ENCODE data around the gene SUN1.
"Not testable (repeated sequence)": the region's sequence is repeated elsewhere in the genome, so short reads cannot be mapped to it uniquely, and the experiment has no call there.

SUN1 gene

DNA sequence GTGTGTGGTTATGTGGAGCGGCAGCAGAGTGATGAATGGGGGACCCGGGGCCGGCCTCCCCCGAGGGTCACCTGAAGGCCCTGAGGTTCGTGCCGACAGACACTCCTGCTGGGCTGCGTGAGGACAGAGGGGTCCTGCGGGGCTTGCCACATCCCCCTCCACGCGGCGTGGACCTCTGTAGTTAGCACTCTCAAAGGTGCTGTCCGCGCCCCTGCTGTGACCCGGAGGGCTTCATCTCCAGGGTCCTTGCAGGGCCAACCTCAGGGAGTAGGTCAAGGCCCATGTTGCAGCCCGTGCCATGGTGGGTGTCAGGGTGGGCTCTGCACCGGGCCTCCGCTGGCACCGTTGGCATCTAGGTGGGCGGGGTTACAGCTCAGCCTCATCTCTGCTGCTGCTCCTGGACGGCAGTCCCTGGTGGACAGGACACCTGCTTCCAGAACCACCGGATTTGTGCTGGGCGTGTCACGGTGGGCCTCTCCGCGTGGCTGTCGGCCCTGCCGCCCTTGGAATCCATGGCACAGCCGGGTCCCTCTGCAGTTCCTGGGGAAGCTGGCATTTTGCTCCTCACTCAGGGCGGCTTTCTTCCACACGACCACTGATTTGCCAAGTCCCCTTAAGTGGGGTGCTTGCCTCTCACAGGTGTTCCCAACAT lies 24.3 kb downstream of the SUN1 start:
- DNase-seq (ENCODE audit: low read depth, low spot score): no peak

DNA sequence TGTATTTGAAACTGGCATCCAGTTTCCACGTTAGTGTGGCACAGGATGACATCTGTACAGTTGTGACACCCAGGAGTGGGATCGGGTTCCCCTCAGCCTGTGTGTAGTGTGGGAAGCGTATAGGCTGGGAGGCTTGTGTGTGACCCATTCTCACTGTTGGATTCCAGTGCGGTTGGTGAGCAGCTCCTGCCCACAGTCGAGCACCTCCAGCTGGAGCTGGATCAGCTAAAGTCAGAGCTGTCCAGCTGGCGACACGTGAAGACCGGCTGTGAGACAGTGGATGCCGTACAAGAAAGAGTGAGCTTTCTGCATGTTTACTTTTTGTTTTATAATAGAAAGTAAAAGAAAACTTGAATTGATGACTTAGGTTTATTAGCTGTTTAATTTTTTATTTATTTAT lies 25.4 kb downstream of the SUN1 start:
- no peak for DNase-seq (ENCODE audit: low read depth, low spot score)

DNA sequence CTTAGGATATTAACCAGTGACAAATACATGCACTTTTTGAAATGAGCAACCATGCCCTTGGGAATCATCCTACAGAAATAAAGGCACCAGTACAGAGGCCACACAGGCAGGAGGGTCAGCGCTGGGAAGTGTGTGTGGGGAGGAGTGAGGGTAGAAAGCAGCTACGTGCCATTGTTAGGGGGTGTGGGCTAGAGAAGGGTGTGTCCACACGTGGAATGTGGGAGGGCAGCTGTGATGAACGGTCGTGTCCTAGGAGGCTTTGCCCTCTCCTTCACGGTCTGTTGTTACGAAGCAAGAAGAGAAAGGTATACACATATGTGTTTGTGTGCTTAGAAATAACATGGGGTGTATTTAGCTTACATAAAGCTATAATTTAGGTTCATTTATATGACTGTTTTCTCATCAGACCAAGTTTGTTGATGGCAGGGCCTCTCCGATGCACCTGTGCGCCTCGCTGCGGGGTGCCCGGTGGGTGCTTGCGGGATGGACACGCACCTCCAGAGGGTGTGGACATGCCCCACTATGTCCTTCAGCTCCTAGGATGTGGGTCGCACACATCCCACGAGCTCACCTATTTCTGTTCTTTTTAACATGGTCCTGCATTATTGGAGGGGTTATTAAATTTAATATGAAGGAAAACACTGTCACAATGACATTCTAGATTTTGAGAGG lies 27.2 kb downstream of the SUN1 start:
- DNase-seq (ENCODE audit: low read depth, low spot score): no peak

DNA sequence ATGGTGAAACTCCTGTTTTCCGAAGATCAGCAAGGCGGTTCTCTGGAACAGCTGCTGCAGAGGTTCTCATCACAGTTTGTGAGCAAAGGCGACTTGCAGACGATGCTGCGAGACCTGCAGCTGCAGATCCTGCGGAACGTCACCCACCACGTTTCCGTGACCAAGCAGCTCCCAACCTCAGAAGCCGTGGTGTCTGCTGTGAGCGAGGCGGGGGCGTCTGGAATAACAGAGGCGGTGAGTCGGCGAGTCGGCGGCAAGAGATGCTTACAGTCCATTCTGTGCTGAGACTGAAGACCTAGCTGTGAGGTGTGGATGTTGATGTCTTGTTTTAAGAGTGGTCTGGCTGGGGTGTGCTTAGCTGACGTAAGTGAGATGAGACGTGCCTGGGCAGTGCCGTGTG lies 27.9 kb downstream of the SUN1 start:
- no peak for DNase-seq (ENCODE audit: low read depth, low spot score)

DNA sequence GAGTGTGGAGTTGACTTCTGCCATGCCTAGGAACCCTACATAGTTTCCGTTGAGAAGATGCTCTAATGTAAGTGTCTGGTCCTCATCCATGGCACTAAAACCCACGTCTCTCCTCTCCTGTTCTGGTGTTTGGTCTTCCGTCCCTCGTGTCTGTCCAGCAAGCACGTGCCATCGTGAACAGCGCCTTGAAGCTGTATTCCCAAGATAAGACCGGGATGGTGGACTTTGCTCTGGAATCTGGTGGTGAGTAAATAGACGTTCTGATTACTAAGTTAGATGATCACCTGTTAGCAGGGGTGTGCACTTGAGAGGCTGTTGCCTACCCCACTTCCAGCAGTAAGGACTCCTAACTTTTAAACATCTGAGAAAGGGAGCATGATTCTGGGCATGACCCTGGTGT lies 28.9 kb downstream of the SUN1 start:
- DNase-seq (ENCODE audit: low read depth, low spot score): no peak

DNA sequence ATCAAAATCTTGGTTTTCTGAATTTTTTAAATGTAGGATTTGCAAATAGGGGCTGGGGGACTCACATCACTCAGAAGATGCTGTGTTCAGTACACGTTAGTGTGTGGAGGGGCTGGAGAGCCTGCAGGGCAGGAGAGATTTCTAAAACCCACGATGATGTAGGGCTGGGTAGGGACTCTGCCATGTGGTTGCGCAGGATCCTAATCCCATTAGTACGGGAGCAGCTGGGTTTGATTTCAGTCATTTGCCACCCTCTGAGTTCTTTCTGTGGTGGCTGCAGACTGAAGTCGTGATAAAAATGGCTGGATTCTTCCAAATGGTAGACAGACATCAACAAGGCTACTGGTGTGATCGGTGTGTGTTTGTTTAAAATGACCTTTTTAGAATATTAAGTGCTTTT lies 29.9 kb downstream of the SUN1 start:
- no peak for DNase-seq (ENCODE audit: low read depth, low spot score)

DNA sequence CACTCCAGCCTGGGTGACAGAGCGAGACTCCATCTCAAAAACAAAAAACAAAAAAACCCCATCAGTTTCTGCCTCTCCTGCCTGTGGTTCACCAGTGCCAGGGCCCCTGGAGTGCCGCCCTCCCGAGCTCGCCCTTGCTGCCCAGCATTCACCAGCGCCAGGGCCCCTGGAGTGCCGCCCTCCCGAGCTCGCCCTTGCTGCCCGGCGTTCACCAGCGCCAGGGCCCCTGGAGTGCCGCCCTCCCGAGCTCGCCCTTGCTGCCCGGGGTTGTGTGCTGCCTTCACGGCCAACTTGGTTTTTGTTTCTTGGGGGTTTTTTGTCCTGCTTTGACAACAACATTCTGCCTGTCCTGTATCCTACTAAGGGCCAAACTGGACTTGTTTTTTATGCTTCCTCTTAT lies 30.8 kb downstream of the SUN1 start:
- DNase-seq (ENCODE audit: low read depth, low spot score): no peak

DNA sequence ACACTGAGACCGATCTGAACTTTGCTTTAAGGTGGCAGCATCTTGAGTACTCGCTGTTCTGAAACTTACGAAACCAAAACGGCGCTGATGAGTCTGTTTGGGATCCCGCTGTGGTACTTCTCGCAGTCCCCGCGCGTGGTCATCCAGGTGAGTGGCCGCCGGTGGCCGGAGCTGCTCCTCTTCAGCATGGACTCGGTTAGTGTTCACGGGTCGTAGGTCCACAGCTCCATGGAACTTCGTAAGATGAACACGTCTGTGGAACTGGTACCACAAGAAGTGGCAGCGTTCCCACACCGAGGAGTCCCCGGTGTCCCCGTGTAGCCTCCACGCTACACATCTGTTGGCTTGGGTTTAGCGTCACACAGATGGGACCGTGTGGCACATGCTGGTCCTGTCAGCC lies 33.6 kb downstream of the SUN1 start:
- no peak for DNase-seq (ENCODE audit: low read depth, low spot score)

DNA sequence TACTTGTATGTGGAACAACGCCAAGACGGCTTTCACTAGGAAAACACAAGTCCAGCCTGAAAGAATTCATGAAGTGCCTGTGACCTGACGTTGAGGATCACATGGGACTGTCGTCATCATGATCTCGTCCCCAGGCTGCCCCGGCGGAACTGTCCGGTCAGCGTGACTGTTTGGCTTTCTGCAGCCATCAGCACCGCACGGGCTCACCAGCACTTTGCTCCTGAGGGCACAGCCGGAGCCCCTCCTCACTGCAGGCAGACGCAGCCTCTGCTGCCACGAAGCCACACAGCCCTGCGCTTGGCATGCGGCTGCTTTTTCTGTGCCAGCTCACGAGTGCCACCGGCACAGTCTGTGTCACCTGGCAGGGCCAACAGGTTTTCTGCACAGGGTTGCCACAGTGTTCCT lies 34.7 kb downstream of the SUN1 start:
- DNase-seq (ENCODE audit: low read depth, low spot score): peak; percentile 76

DNA sequence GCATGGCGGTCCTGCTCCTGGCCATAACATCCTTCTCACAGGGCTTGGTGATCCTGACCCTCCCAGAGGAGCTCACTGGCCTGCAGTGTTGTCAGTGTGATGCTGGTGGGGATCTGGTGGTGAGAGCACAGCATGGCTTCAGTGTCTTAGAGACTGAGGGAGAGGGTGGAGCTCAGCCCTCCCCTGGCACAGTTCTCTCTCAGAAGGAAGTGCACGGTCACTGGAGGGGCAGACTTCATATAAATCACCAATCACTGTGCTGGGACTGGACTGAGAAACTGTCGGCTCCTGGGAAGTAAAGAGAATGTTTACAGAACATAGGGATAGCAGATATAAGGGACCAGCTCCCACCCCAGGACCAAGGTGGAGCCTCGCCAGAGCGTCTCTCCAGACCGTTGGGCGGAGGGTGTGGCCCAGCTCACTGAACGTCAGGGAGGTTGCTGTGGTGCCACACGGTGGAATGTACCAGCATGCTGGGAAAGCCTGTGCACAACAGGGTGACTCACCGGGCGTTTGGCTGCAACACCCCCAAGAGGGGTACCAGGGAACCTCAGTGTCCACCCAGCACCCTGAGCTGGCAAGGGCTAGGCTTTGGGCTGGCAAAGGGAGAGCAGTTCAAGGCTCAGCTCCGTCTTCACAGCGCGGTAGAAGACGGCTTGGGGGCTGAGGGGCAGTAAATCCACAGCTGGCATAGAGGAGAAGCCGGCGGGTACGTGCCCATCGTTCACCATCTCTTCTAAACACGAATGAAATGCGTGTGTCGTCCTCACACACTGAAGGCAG lies 35.3 kb downstream of the SUN1 start:
- peak; percentile 86 for DNase-seq (ENCODE audit: low read depth, low spot score)

DNA sequence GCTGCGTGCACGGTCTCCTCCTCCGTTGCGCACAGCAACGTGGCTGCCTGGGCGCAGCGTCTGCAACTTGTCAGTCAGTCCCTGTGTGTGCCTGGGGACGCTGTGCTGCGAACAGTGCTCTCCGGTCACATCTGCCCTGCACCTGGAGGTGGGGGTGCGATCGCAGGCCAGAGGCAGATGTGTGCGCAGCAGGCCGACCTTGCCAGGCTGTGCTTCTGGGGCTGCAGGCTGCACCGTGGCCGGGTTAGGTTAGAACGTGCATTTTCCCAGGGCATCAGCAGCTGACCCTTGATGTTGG lies 35.9 kb downstream of the SUN1 start:
- DNase-seq (ENCODE audit: low read depth, low spot score): no peak

DNA sequence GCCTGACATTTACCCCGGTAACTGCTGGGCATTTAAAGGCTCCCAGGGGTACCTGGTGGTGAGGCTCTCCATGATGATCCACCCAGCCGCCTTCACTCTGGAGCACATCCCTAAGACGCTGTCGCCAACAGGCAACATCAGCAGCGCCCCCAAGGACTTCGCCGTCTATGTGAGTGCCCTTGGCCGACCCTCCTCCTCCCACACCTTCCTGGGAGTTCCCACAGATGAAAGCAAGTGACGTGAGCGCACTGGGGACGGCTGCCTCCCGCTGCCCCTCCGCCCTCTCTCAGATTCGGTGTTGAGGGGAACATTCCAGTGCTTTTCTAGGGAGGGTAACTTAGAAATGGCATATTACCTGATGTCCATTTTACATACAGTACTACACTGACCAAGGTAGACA lies 37.1 kb downstream of the SUN1 start:
- DNase-seq (ENCODE audit: low read depth, low spot score): no peak

DNA sequence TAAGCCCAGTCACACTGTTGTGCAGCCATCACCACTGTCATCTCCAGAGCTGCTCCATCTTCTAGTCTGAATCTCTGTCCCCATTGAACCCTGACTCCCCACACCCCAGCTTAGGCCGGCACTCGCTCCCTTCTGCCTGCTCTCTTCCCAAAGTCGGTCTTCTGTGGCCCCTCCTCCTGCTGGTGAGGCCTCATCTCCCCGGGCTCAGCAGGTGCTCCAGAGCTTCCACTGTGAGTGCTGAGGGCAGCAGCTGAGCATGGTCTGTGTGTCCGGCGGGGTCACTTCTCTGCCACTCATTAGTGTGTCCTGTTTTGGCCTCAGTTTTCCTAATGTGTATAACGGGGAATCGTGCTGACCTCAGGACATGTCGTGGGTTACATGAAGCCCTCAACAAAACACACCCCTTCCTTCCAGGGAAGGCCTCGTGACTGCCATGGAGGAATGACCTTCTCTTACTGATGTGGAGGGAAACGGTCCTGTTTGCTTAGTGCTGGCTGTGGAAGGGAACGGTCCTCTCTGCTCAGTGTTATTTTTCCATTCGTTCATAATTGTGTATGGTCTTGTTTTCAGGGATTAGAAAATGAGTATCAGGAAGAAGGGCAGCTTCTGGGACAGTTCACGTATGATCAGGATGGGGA lies 39.7 kb downstream of the SUN1 start:
- no peak for DNase-seq (ENCODE audit: low read depth, low spot score)

DNA sequence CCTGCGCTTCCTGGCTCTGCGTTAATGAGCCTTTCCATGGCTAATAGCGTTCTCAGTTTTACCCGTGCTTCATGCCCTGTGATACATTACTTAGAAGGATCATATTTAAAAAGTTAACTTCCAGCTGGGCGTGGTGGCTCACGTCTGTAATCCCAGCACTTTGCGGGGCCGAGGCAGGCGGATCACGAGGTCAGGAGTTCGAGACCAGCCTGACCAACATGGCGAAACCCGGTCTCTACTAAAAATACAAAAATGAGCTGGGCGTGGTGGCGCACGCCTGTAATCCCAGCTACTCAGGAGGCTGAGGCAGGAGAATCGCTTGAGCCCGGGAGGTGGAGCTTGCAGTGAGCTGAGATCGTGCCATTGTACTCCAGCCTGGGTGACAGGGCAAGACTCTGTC lies 40.4 kb downstream of the SUN1 start:
- DNase-seq (ENCODE audit: low read depth, low spot score): not testable (repeated sequence)

DNA sequence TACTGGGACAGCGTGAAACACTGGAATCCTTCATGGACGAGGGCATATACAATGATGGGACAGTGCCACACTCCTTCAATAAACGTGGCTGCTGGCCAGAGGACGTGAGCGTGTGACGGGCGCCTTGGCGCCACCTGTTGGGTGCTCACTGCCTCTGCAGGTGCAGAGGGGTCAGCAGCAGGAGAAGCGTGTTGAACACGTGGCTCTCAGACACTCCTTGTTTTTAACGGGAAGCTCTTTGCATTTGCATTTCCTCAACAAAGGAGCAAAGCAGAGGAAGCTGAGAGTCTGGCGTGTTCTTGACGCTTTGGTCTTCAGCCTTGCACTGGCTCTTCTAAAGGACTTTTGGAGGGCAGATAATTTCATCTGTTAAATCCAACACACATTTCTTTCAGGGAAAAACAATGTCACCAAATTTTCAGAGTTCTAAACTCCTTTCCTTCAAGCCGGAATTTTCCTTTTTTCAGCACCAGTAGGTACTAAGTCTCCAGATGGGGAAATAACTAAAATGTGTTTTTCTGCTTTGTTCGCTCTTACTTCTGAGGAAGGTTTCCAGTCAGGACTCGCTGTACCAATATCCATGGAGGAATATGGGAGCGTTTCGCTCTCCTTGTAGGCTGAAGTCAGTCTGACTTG lies 41.2 kb downstream of the SUN1 start:
- DNase-seq (ENCODE audit: low read depth, low spot score): peak; percentile 90

DNA sequence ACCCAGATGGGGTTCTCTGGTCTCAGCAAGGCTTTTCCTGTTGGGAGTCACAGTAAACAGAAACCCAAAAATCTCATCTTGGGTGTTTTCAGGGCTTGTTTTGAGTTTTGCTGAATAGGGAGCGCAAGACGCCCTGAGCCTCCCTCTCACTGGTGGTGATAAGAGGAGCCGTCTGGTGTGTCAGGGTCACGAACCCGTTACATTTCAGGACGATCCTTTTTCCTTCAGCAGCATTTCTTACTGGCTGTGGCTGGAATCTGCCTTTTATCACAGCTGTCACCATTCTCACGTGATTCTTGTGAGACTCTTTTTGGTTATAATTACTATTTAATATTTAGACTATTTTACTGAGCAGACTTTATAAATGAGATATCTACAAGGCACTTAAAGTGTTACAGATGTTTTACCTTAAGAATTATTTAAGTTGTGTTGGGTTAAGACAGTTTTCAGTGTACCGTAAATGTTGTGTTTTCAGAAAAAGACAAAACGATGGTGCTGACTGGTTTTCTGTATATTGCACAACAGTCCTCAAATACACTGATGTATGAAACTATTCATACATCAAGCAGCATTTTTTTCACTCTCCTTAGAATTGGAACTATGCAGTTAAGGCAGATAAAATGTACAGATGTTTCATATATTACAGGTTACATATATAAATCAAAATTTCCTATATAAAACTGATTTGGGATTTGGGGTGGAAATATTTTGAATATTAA lies 41.9 kb downstream of the SUN1 start:
- DNase-seq (ENCODE audit: low read depth, low spot score): no peak

DNA sequence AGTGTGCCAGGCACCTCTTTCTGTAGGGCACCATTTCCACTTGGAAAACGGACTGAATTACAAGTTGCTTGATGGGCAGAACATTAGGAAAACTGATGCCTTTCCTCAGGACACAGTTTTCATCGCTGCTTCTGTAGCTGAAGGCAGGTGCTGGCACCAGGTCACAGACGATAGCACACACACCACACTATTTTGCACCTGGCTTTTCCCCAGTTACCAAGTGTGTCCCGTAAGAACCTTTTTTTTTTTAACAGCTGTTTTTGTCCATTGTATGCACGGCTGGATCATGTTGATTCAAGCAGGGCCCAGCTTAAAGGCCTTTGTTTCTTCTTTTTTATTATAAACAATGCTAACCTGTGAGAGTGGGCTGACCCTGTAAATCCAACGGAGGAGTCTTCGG lies 42.8 kb downstream of the SUN1 start:
- no peak for DNase-seq (ENCODE audit: low read depth, low spot score)

DNA sequence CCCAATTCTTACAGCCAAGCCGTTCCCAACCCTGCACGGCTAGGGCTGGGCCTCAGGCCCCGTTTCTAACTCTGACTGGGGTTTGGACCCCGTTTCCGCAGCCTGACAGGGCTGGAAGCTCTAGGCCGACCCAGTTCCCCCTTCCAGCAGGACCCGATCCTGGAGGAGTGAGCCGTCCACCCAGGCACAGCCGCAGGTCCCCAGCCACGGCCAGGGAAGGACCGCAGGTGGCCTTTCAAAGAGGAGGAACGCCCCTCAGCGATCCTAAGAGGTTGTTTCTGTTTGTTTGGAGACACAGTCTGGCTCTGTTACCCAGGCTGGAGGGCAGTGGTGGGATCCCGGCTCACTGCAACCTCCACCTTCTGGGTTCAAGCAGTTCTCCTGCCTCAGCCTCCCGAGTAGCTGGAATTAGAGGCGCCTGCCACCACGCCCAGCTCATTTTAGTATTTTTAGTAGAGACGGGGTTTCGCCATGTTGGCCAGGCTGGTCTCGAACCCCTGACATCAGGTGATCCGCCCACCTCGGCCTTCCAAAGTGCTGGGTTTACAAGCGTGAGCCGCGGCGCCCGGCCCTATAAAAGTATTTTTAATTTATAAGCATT lies 43.3 kb downstream of the SUN1 start:
- no peak for DNase-seq (ENCODE audit: low read depth, low spot score)

DNA sequence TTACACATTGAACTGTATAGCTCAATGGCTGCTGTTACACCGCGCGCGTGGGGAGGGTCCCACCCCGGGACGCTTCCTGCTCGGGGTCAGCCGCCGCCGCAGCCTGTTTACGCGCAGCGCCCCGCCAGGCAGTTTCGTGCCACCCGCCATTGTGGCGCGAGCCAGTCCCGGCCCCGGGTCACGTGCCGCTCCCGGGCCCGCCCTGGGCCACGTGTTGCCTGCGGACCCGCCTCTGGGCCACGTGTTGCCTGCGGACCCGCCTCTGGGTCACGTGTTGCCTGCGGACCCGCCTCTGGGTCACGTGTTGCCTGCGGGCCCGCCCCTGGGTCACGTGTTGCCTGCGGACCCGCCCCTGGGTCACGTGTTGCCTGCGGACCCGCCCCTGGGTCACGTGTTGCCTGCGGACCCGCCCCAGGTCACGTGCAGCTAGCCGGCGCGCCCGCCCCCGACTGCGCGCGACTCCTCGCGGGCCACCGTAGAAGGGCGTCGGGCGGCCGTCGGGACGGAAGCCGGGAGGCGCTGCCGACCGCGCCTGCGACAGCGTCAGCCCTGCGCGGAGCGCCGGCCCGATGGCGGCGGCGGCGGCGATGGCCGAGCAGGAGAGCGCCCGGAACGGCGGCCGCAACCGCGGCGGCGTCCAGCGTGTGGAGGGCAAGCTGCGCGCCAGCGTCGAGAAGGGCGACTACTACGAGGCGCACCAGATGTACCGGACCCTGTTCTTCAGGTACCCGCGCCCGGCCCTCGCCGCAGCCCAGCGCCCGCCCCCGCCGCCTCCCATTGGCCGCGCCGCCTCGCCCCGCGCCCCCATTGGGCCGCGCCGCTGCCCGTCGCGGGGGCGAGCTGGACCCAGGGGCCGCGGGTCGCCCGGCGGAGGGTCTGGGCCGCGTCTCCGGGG lies 44.0 kb downstream of the SUN1 start, which contains the start of gene GET4:
GET4 (plus strand) TSS at position 478 of the 895 bp plus-strand sequence; CDS start at position 570, 92 bp downstream.
- peak; percentile 99 for DNase-seq (ENCODE audit: low read depth, low spot score)

DNA sequence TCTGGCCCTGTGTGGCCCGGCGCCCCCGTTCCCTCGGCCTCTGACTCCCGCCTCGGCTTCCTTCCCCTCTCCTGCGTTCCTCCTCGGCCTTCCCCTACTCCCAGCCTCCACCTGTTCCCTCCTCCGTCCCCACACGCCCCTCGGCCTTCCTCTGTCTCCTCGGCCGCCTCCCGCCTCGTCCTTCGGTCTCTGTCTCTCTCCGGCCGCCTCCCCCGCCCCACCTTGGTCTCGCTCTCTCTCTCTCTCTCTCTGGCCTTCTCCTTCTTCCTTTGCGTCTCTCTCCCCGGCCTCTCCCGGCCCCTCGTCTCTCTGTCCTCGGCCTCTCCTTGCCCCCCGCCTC lies 44.7 kb downstream of the SUN1 start:
- DNase-seq (ENCODE audit: low read depth, low spot score): no peak

Measured in astrocyte of the hippocampus (primary cell).